Keratinocyte (primary cell): ENCODE results near the gene COL16A1.

Experiments used
- EZH2 ChIP-seq: IDR thresholded peaks from one replicate; pipeline ENCODE4 v1.6.1; 2012; ENCODE audit warnings: inconsistent platforms, mild to moderate bottlenecking, low read length, moderate library complexity
- TF ChIP-seq, protein P1 (sequence below), 3 experiments: IDR thresholded peaks in 1 of 3; conservative IDR thresholded peaks in 1 of 3; optimal IDR thresholded peaks in 1 of 3; 2 replicates in 2 of 3; 3 replicates in 1 of 3; pipeline versions ENCODE3 to v1.5.1; 2011; ENCODE audit warnings: low read length in 3 of 3, mild to moderate bottlenecking in 3 of 3, moderate library complexity in 2 of 3, control low read depth in 1 of 3, inconsistent platforms in 1 of 3; ENCODE audit not compliant: insufficient read depth in 2 of 3; ENCODE audit errors: extremely low read depth in 1 of 3

DNA sequence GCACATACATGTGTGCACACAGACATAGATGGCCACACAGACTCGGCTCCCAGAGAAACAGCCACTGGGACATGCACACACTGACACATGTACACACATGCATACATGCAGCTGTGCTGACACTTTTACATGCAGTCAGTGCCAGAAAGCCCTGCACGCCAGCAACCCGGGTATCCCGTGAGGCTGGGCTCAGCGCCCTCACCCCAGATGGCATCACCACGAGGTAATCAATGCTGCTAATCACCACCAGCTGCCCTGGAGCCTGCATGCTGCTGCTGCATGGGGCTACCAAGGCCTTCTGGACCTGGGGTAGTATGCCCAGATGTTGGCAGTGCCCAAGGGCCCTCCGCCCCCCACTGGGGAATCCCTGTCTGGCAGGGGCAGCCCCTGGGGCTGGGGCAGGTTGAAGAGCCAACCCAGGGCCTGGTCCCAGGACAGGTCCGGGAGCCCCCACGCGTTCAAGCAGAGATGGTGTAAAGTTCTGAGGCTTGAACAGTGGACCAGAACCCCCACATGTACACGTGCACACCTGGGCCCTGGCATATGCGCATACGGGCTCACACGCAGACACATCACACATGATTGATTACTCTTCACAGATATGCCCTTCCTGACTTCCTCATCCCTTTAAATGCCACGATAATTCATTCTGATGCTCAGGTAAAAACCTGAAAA is 2.7 kb upstream of the COL16A1 start:
- no peak for TF ChIP-seq EZH2
- TF ChIP-seq, protein P1, sequence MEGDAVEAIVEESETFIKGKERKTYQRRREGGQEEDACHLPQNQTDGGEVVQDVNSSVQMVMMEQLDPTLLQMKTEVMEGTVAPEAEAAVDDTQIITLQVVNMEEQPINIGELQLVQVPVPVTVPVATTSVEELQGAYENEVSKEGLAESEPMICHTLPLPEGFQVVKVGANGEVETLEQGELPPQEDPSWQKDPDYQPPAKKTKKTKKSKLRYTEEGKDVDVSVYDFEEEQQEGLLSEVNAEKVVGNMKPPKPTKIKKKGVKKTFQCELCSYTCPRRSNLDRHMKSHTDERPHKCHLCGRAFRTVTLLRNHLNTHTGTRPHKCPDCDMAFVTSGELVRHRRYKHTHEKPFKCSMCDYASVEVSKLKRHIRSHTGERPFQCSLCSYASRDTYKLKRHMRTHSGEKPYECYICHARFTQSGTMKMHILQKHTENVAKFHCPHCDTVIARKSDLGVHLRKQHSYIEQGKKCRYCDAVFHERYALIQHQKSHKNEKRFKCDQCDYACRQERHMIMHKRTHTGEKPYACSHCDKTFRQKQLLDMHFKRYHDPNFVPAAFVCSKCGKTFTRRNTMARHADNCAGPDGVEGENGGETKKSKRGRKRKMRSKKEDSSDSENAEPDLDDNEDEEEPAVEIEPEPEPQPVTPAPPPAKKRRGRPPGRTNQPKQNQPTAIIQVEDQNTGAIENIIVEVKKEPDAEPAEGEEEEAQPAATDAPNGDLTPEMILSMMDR (optimal IDR thresholded peaks at IDR 0.05 in 1 of 3, IDR thresholded peaks at IDR 0.05 in 1 of 3, conservative IDR thresholded peaks at IDR 0.05 in 1 of 3; ENCODE audit: extremely low read depth in 1 of 3, insufficient read depth in 2 of 3, low read length in 3 of 3): no peak
